ENCODE data around the gene RAB41. TPM values are rescaled to one million over a fixed set of nuclear protein-coding genes. Genes with fewer than 3 reads are reported as not detected.

RAB41 gene
- total RNA-seq, 1 experiment from 2014 or later, result not detected

DNA sequence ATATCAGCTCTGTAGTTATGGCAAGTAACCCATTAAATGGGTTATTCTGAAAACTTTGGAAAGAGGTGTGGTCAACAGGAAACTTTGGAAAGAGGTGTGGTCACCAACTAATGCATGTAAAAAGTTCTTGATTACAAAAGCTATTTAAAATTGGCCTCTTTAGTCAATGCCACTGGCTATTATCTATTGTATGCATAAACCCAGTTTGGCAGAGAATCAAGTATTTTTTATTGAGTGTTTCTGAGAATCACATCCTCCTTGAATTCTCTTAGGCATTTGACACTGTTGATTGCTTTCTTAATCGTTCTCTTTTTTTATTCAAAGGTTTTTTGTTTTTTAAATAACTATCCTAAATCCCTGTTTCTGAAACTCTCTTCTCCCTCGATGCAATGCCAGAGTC lies 29.5 kb upstream of the RAB41 start:
- in situ Hi-C loops (cut with HindIII; ENCODE audit: low pct_unique_long_range_greater_than_20kb, low sequenced_read_pairs), result no loop called here
- DNase-seq (ENCODE audit: low read depth, low spot score) (no peak), ATAC-seq (no peak)
- no peaks in the 10 kb centered on the region for H3K36me3 ChIP-seq (ENCODE audit: control insufficient read depth, insufficient read depth, low read length)
- H3K9me3 ChIP-seq (ENCODE audit: control insufficient read depth, insufficient read depth, low read depth, low read length), result no peaks in the 10 kb centered on the region
- no peaks in the 10 kb centered on the region for H3K4me1 ChIP-seq (ENCODE audit: control insufficient read depth, insufficient read depth, low read length)
- intact Hi-C loops (cut with micrococcal nuclease; ENCODE audit: unreplicated experiment), result no loop called here
- TF ChIP-seq, protein P1, sequence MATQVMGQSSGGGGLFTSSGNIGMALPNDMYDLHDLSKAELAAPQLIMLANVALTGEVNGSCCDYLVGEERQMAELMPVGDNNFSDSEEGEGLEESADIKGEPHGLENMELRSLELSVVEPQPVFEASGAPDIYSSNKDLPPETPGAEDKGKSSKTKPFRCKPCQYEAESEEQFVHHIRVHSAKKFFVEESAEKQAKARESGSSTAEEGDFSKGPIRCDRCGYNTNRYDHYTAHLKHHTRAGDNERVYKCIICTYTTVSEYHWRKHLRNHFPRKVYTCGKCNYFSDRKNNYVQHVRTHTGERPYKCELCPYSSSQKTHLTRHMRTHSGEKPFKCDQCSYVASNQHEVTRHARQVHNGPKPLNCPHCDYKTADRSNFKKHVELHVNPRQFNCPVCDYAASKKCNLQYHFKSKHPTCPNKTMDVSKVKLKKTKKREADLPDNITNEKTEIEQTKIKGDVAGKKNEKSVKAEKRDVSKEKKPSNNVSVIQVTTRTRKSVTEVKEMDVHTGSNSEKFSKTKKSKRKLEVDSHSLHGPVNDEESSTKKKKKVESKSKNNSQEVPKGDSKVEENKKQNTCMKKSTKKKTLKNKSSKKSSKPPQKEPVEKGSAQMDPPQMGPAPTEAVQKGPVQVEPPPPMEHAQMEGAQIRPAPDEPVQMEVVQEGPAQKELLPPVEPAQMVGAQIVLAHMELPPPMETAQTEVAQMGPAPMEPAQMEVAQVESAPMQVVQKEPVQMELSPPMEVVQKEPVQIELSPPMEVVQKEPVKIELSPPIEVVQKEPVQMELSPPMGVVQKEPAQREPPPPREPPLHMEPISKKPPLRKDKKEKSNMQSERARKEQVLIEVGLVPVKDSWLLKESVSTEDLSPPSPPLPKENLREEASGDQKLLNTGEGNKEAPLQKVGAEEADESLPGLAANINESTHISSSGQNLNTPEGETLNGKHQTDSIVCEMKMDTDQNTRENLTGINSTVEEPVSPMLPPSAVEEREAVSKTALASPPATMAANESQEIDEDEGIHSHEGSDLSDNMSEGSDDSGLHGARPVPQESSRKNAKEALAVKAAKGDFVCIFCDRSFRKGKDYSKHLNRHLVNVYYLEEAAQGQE (IDR thresholded peaks at IDR 0.05; ENCODE audit: insufficient read depth in 1 of 2, low read depth in 2 of 2, low read length in 1 of 2), result no peak
- no peak for TF ChIP-seq TCF7L2 (IDR thresholded peaks at IDR 0.05; ENCODE audit: low read depth, low read length)
- no peak for TF ChIP-seq POLR2AphosphoS5 (IDR thresholded peaks at IDR 0.05; ENCODE audit: low read depth, low read length)
- TF ChIP-seq, protein P2, sequence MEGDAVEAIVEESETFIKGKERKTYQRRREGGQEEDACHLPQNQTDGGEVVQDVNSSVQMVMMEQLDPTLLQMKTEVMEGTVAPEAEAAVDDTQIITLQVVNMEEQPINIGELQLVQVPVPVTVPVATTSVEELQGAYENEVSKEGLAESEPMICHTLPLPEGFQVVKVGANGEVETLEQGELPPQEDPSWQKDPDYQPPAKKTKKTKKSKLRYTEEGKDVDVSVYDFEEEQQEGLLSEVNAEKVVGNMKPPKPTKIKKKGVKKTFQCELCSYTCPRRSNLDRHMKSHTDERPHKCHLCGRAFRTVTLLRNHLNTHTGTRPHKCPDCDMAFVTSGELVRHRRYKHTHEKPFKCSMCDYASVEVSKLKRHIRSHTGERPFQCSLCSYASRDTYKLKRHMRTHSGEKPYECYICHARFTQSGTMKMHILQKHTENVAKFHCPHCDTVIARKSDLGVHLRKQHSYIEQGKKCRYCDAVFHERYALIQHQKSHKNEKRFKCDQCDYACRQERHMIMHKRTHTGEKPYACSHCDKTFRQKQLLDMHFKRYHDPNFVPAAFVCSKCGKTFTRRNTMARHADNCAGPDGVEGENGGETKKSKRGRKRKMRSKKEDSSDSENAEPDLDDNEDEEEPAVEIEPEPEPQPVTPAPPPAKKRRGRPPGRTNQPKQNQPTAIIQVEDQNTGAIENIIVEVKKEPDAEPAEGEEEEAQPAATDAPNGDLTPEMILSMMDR (IDR thresholded peaks at IDR 0.05), result no peak
- no peak for TF ChIP-seq SIN3A (IDR thresholded peaks at IDR 0.05; ENCODE audit: borderline replicate concordance, insufficient read depth, low read depth, low read length)
- ChIA-PET POLR2A (no interaction called here), CTCF (no interaction called here)
- H3K4me3 ChIP-seq (ENCODE audit: low read depth in 2 of 2, low read length in 2 of 2), result no peak overlapping the region
- H3K27ac ChIP-seq (ENCODE audit: low read length), result no peak overlapping the region
- peaks cover 4% of the 10 kb centered on the region; the same call in 1 of the 2 replicates for H3K27me3 ChIP-seq (ENCODE audit: control insufficient read depth, insufficient read depth, low read length)
- BruUV-seq (replicated peaks), result no TSS peak

DNA sequence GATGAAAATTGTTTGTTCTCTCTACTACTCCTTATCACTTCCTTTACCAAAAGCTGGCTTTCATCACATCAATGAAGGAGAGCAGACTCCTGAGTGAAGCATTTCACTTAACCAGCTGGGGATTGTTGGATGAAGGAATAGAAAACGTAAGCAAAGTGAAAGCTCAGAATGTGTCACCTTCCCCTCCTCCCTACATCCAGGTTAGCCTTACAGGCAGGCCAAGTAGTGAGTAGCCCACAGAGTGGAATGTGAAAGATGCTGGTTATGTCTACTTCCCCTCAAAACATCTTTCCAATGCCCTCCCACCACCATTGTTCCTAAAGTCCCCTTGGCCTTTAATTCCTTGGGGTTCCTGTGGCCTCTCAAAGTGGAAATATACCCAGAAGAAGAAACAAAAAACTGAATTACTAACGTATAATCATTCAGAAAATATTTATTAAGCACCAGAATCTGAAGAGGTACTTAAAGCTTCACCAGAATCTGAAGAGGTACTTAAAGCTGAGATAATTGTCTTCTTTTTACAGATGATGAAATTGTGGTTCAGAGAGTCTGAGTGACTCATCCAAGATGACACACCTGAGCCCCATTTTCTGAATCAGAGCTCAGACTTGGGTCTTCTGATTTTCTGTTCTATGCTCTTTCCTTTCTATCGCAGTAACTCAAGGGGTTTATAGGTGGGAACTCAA lies 28.5 kb upstream of the RAB41 start:
- H3K4me1 ChIP-seq (ENCODE audit: control insufficient read depth, insufficient read depth, low read length), result no peaks in the 10 kb centered on the region
- no peak overlapping the region for H3K4me3 ChIP-seq (ENCODE audit: low read depth in 2 of 2, low read length in 2 of 2)
- H3K27ac ChIP-seq (ENCODE audit: low read length), result no peak overlapping the region
- no TSS peak for BruUV-seq (replicated peaks)
- TF ChIP-seq POLR2AphosphoS5 (IDR thresholded peaks at IDR 0.05; ENCODE audit: low read depth, low read length) (no peak), TCF7L2 (IDR thresholded peaks at IDR 0.05; ENCODE audit: low read depth, low read length) (no peak), SIN3A (IDR thresholded peaks at IDR 0.05; ENCODE audit: borderline replicate concordance, insufficient read depth, low read depth, low read length) (no peak)
- TF ChIP-seq, protein P2 (IDR thresholded peaks at IDR 0.05), result no peak
- TF ChIP-seq, protein P1 (IDR thresholded peaks at IDR 0.05; ENCODE audit: insufficient read depth in 1 of 2, low read depth in 2 of 2, low read length in 1 of 2), result no peak
- in situ Hi-C loops (cut with HindIII; ENCODE audit: low pct_unique_long_range_greater_than_20kb, low sequenced_read_pairs), result no loop called here
- POLR2A ChIA-PET, result interaction anchor here (0.6 kb wide), 1 partner anchor 111 kb away, joined by 11 read pairs; no protein-coding TSS in a partner anchor
- peaks cover 4% of the 10 kb centered on the region; the same call in 1 of the 2 replicates for H3K27me3 ChIP-seq (ENCODE audit: control insufficient read depth, insufficient read depth, low read length)
- no peaks in the 10 kb centered on the region for H3K36me3 ChIP-seq (ENCODE audit: control insufficient read depth, insufficient read depth, low read length)
- ATAC-seq (no peak), DNase-seq (ENCODE audit: low read depth, low spot score) (no peak)
- no peaks in the 10 kb centered on the region for H3K9me3 ChIP-seq (ENCODE audit: control insufficient read depth, insufficient read depth, low read depth, low read length)
- intact Hi-C loops (cut with micrococcal nuclease; ENCODE audit: unreplicated experiment), result no loop called here
- CTCF ChIA-PET, result no interaction called here

Measured in Panc1 (cell line).